ENCODE results near the gene RGMB. TPM values are rescaled to one million over a fixed set of nuclear protein-coding genes. Genes with fewer than 3 reads are reported as not detected.

Gene RGMB, protein sequence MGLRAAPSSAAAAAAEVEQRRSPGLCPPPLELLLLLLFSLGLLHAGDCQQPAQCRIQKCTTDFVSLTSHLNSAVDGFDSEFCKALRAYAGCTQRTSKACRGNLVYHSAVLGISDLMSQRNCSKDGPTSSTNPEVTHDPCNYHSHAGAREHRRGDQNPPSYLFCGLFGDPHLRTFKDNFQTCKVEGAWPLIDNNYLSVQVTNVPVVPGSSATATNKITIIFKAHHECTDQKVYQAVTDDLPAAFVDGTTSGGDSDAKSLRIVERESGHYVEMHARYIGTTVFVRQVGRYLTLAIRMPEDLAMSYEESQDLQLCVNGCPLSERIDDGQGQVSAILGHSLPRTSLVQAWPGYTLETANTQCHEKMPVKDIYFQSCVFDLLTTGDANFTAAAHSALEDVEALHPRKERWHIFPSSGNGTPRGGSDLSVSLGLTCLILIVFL
- total RNA-seq, result 1 to 10 TPM in 1 of 3 donors, under 1 TPM in 2; 0.35 to 1.5 (median 0.86) TPM
- 4.0 TPM for total RNA-seq (2013)

DNA sequence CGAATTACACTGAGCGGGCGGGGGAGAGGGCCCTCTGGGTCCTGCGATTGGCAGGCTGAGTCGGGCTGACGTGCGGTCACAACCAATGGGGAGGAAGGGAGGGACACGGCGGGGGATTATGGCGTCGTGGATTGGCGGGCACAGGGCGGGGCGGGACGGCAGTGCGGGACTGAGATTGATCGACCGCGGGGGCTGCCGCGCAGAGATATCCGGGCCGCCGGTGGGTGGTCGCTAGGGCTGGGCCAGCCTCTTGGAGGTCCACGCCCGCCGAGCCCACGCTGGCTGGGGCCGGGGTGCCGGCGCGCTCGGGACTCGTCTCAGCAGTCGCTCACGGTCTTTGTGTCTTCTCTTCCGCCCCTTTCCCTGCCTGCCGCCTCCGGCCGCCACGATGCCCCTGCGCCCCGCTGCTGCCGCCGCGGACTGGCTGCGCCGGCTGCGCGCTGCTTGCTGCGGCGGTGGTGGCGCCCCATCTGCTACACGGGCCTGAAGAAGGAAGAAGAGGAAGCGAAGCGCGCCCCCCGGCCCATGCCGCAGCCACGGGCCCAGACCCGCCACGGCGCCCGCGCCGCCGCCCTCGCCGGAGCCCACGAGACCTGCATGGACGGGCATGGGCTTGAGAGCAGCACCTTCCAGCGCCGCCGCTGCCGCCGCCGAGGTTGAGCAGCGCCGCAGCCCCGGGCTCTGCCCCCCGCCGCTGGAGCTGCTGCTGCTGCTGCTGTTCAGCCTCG, at the start of gene RGMB:
TSS of gene RGMB (plus strand) at position 200 of the 728 bp plus-strand sequence. CDS start at position 608, 408 bp downstream.
- H3K4me1 ChIP-seq (ENCODE audit: control insufficient read depth, insufficient read depth, low read length), result peaks cover 47% of the 10 kb centered on the region
- no peaks in the 10 kb centered on the region for H3K9me3 ChIP-seq (ENCODE audit: control insufficient read depth, insufficient read depth, low read length)
- Mint-ChIP-seq H3K27me3 (ENCODE audit: low read depth in 2 of 2) (peaks cover 47 to 78% of the 10 kb centered on the region in 2 donors), H3K4me1 (peaks cover 48 to 61% of the 10 kb centered on the region in 2 donors), H3K9me3 (no peaks in the 10 kb centered on the region), H3K36me3 (no peaks in the 10 kb centered on the region), H3K4me3 (peak within 1 kb of the TSS; percentile 94), H3K27ac (peak within 1 kb of the TSS; percentile 44 to 53)
- no peak within 1 kb of the TSS for H3K27ac ChIP-seq (ENCODE audit: low read length)
- DNase-seq (peak; percentile 57 to 92), ATAC-seq (peak; percentile 78 to 86 (median 84))
- H3K4me3 ChIP-seq (ENCODE audit: low read length), result peak within 1 kb of the TSS; percentile 57
- TF ChIP-seq, protein P1, sequence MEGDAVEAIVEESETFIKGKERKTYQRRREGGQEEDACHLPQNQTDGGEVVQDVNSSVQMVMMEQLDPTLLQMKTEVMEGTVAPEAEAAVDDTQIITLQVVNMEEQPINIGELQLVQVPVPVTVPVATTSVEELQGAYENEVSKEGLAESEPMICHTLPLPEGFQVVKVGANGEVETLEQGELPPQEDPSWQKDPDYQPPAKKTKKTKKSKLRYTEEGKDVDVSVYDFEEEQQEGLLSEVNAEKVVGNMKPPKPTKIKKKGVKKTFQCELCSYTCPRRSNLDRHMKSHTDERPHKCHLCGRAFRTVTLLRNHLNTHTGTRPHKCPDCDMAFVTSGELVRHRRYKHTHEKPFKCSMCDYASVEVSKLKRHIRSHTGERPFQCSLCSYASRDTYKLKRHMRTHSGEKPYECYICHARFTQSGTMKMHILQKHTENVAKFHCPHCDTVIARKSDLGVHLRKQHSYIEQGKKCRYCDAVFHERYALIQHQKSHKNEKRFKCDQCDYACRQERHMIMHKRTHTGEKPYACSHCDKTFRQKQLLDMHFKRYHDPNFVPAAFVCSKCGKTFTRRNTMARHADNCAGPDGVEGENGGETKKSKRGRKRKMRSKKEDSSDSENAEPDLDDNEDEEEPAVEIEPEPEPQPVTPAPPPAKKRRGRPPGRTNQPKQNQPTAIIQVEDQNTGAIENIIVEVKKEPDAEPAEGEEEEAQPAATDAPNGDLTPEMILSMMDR (IDR thresholded peaks at IDR 0.05), result no peak
- peaks cover 55% of the 10 kb centered on the region for H3K27me3 ChIP-seq (ENCODE audit: control insufficient read depth, insufficient read depth, low read length)
- intact Hi-C loops (cut with micrococcal nuclease), result loop anchor here (5.0 to 10.0 kb wide), 2 partner anchors 151 to 1591 kb away; partner anchors contain the start of genes CHD1 and RIOK2
- WGBS (ENCODE audit: insufficient coverage), result under 1% methylated on average over 84 of the region's 84 CpGs
- H3K36me3 ChIP-seq (ENCODE audit: control insufficient read depth, insufficient read depth, low read length), result no peaks in the 10 kb centered on the region

DNA sequence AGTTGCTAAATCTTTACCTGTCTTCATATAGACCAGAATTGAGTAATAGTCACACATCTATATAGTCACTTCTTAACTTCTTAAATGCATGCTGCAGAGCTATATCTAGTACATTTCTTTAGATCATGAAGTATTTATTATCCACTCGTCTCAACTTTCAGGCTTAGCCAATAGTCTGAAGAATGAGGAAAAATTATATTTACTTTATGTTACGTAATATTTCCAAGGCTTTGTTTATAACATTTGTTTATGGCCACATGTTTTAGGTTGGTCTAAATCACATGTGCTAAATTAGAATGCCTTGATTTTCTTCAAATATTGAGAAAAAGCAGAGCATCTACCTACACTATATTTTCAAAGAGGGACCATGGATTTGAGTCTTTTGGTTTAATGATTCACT, 47.2 kb upstream of the RGMB start:
- H3K9me3 Mint-ChIP-seq, result no peaks in the 10 kb centered on the region
- no peaks in the 10 kb centered on the region for H3K4me1 ChIP-seq (ENCODE audit: control insufficient read depth, insufficient read depth, low read length)
- WGBS (ENCODE audit: insufficient coverage), result no CpG with 5 or more reads among the region's 2 CpGs
- no peak overlapping the region for H3K27ac ChIP-seq (ENCODE audit: low read length)
- no peak overlapping the region for H3K4me3 ChIP-seq (ENCODE audit: low read length)
- H3K27me3 ChIP-seq (ENCODE audit: control insufficient read depth, insufficient read depth, low read length), result no peaks in the 10 kb centered on the region
- H3K27me3 Mint-ChIP-seq (ENCODE audit: low read depth in 2 of 2), result no peaks in the 10 kb centered on the region
- H3K9me3 ChIP-seq (ENCODE audit: control insufficient read depth, insufficient read depth, low read length), result no peaks in the 10 kb centered on the region
- ATAC-seq, result no peak
- no peak overlapping the region for H3K4me3 Mint-ChIP-seq
- H3K36me3 Mint-ChIP-seq, result no peaks in the 10 kb centered on the region
- no peak for DNase-seq
- H3K27ac Mint-ChIP-seq, result no peak overlapping the region
- TF ChIP-seq, protein P1 (IDR thresholded peaks at IDR 0.05), result no peak
- no peaks in the 10 kb centered on the region for H3K36me3 ChIP-seq (ENCODE audit: control insufficient read depth, insufficient read depth, low read length)
- intact Hi-C loops (cut with micrococcal nuclease), result no loop called here
- H3K4me1 Mint-ChIP-seq, result no peaks in the 10 kb centered on the region

DNA sequence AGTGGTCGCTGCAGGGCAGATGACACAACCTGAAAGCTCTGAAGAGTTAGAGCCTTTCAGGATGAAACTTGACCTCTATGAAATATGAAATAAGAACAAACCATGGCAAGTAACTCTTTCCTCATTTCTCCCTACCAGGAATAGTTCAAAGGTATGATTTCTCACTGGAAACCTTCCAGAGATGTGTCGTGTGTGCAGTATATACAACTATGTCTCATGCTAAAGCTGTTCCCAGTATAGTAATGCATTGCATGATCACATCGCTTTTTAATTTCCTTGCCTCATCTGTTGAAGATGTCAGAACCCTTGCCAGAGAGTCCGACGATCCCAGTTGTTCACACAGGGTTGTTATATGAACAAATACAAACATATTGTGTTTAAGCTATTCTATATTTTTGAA, 45.8 kb upstream of the RGMB start:
- Mint-ChIP-seq H3K27ac (no peak overlapping the region), H3K4me3 (no peak overlapping the region), H3K36me3 (no peaks in the 10 kb centered on the region), H3K9me3 (no peaks in the 10 kb centered on the region), H3K27me3 (ENCODE audit: low read depth in 2 of 2) (no peaks in the 10 kb centered on the region), H3K4me1 (no peaks in the 10 kb centered on the region)
- intact Hi-C loops (cut with micrococcal nuclease), result no loop called here
- ATAC-seq (no peak), DNase-seq (no peak)
- H3K27ac ChIP-seq (ENCODE audit: low read length), result no peak overlapping the region
- TF ChIP-seq, protein P1 (IDR thresholded peaks at IDR 0.05), result no peak
- WGBS (ENCODE audit: insufficient coverage), result 90% methylated on average over 3 of the region's 5 CpGs
- H3K27me3 ChIP-seq (ENCODE audit: control insufficient read depth, insufficient read depth, low read length), result no peaks in the 10 kb centered on the region
- no peaks in the 10 kb centered on the region for H3K9me3 ChIP-seq (ENCODE audit: control insufficient read depth, insufficient read depth, low read length)
- H3K4me3 ChIP-seq (ENCODE audit: low read length), result no peak overlapping the region
- no peaks in the 10 kb centered on the region for H3K4me1 ChIP-seq (ENCODE audit: control insufficient read depth, insufficient read depth, low read length)
- no peaks in the 10 kb centered on the region for H3K36me3 ChIP-seq (ENCODE audit: control insufficient read depth, insufficient read depth, low read length)
